ENCODE measurements around the gene TREM1. TPM values are rescaled to one million over a fixed set of nuclear protein-coding genes. Genes with fewer than 3 reads are reported as not detected.

The TREM1 gene
- polyA plus RNA-seq, 1 donor = 0.46 TPM

Other genes with a start within 250 kb of the TREM1 start
- gene UNC5CL, start 247.5 kb downstream of the TREM1 start, polyA plus RNA-seq (ENCODE audit: insufficient read length) = 4.1 TPM
- gene TSPO2, start 244.2 kb downstream of the TREM1 start, polyA plus RNA-seq (ENCODE audit: insufficient read length) = 0.93 TPM
- 433 TPM for gene APOBEC2, start 233.5 kb downstream of the TREM1 start, polyA plus RNA-seq (ENCODE audit: insufficient read length)
- 19.1 TPM for gene OARD1, start 214.3 kb downstream of the TREM1 start, polyA plus RNA-seq (ENCODE audit: insufficient read length)
- 26.7 TPM for gene NFYA, start 213.7 kb downstream of the TREM1 start, polyA plus RNA-seq (ENCODE audit: insufficient read length)
- gene TREML1, start 132.3 kb downstream of the TREM1 start, polyA plus RNA-seq (ENCODE audit: insufficient read length) = 0.39 TPM
- gene TREM2, start 123.6 kb downstream of the TREM1 start, polyA plus RNA-seq (ENCODE audit: insufficient read length) = 8.4 TPM
- gene TREML2, start 85.5 kb downstream of the TREM1 start, polyA plus RNA-seq (ENCODE audit: insufficient read length) = 0.08 TPM
- gene TREML4, start 58.3 kb downstream of the TREM1 start, polyA plus RNA-seq (ENCODE audit: insufficient read length) = not detected
- not detected for gene NCR2, start 48.9 kb upstream of the TREM1 start, polyA plus RNA-seq (ENCODE audit: insufficient read length)